ES-I3 (cell line): ENCODE results near the gene UBTF.
A peak's percentile ranks its signal among the peaks of the same experiment; 100 is the strongest.

ENCODE experiments used
- H3K36me3 ChIP-seq: 2 replicates; pipeline ENCODE4 v1.6.1; 2013; ENCODE audit warnings: mild to moderate bottlenecking, low read length, control low read depth, moderate library complexity; ENCODE audit not compliant: insufficient read depth
- H3K4me1 ChIP-seq: 2 replicates; pipeline ENCODE4 v1.6.1; 2013; ENCODE audit warnings: mild to moderate bottlenecking, control low read depth, low read length; ENCODE audit not compliant: insufficient read depth
- H3K9ac ChIP-seq: 2 replicates; pipeline ENCODE4 v1.6.1; 2013; ENCODE audit warnings: low read depth, mild to moderate bottlenecking, low read length, moderate library complexity
- H3K9me3 ChIP-seq: 2 replicates; pipeline ENCODE4 v1.6.1; 2013; ENCODE audit warnings: mild to moderate bottlenecking, low read length, moderate library complexity; ENCODE audit not compliant: control insufficient read depth, insufficient read depth

Gene UBTF

DNA sequence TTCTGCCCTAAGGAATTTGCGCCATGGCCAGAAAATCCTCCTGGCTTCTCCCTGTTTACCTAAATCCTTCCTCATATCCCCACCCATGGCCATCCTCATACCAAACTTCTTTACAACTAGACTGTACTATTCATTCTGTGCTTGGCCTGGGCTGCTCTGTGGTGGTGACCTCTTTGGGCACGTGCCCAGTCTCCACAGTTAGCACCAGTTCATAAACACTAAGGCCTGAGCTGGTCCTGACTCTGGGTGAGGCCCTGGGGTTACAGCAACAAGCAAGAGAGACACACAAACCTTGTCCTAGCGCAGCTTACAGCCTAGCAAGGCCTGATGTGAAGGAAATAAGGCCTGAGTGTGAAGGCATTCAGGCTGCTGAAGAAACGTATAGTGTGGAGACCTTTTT is 16.7 kb downstream of the UBTF start:
- Histone ChIP-seq H3K9me3 (no peaks in the 10 kb centered on the region), H3K4me1 (peaks cover 7% of the 10 kb centered on the region), H3K9ac (no peak overlapping the region), H3K36me3 (no peaks in the 10 kb centered on the region)

DNA sequence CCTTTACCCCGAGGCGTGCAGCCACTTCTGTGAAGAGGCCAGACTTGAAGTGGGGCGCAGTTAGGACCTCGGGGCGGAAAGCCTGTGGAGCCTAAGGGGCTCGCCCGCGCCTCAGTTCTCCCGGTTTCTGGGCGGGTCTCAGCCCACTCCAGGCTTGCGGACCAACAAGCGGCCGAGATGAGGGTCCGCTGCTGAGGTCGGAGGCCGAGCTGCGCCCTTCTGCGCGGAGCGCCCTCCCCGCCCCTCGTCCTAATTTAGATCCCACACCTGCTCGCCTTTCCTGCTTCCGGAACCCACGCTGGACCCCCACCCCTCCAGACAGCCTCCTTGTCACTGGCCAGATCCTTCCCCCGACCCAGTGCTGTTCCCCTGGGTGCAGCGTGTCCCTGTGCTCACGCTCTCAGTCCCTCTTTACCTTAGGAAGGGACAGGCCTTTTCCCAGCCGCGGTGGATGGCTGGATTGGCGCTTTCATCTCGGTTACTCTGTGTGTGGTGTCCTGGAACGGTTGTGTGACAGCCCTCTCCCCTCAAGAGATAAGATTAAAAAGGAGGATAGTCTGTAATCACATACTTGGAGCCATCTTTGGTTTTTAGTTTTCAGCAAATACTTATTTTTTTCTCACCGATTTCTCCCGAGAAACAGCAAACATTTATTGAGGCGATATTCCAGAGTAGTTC is 18.9 kb downstream of the UBTF start:
- no peaks in the 10 kb centered on the region for H3K9me3 ChIP-seq
- peak overlapping the region; percentile 97 for H3K9ac ChIP-seq
- H3K4me1 ChIP-seq: peaks cover 7% of the 10 kb centered on the region
- H3K36me3 ChIP-seq: peaks cover 8% of the 10 kb centered on the region; the same call in 1 of the 2 replicates

DNA sequence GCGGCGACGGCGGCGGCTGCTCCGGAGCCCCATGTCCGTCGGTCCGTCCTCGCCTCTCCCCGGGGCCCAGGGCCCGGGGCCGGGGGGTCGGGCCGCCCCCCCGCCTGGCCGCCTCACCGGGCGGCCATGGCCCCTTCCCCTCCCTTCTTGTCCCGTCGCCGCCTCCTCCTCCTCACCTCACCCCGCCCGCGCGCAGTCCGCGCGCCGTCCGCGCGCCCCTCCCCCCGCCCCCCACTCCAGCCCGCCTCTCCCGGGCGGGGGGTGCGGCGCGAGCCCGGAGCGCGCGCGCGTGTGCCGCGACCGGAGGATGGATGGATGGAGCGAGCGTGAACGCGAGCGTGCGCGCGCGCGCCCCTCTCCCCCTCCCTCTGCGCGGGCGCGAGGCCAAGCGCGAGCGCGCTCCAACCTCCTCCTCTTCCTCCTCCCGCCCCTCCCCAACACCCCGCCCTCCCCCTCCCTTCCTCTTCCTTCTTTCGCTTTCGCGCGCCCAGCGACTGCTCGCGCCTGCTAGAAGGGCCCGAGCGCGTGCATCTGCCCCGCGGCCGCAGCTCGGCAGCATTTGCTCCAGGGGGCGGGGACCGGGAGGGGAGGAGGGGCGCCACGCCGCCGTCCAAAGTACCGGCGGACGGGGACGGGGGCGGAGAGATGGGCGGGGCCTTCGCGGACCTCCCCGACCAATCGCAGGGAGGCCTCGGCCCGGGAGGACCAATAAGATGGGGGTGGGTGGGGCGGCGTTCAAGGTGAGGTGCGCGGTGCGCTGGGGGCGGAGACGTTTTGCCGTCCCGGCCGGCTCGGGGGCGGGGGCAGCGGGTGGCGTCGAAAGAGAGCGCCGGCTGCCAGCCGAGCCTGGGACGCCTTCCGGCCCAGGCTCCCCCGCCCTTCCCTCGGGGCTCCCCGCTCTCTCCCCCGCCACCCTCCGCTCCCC is 19.7 kb downstream of the UBTF start, which contains the start of gene ATXN7L3:
TSS of gene ATXN7L3 (minus strand) at position 332 of the 925 bp plus-strand sequence. CDS start 1,814 bp downstream, outside the sequence.
- H3K9me3 ChIP-seq: no peaks in the 10 kb centered on the region
- H3K9ac ChIP-seq: peak within 1 kb of the TSS; percentile 97
- peaks cover 7% of the 10 kb centered on the region for H3K4me1 ChIP-seq
- H3K36me3 ChIP-seq: peaks cover 16% of the 10 kb centered on the region; the same call in 1 of the 2 replicates

DNA sequence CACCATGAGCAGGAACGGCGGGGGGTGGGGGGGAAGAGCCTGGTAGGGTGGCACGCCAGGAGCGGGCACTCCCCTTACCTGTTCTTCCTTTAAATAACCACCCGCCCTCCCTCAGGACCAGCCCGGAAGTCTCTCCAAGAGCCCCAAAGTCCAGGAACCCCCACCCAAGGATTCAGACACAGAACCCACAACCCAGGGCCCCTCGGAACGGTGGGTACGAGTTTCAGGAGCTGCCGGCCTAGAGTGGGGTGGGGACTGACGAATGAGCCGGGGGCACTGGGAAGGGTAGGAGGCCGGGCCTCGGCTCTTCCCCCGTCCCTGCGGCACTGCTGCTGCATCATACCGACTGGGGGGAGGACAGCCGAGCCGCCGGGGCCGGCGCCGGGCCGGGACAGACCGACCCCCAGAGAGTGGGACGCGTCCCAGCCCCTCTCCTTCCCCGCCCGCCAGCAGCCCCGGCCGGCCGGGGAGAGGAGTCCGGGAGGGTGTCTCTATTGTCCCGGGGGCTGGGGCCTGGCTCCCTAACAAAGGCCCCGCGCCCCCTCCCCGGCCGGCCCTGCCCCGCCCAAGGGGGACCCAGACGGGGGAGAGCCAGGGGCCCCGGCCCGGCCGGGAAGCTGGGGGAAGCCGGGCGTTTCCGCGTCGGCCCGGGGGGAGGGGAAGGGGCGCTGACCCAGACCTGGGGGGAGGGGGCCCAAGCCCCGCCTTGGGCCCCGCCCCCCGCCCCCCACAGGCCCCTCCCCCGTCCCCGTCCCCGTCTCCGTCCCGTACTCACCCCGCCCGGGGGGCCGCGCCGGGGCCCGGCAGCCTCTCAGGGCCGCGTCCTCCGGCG is 20.5 kb downstream of the UBTF start:
- peak overlapping the region; percentile 79 for H3K9ac ChIP-seq
- no peaks in the 10 kb centered on the region for H3K9me3 ChIP-seq
- peaks cover 7% of the 10 kb centered on the region for H3K4me1 ChIP-seq
- peaks cover 24% of the 10 kb centered on the region for H3K36me3 ChIP-seq

DNA sequence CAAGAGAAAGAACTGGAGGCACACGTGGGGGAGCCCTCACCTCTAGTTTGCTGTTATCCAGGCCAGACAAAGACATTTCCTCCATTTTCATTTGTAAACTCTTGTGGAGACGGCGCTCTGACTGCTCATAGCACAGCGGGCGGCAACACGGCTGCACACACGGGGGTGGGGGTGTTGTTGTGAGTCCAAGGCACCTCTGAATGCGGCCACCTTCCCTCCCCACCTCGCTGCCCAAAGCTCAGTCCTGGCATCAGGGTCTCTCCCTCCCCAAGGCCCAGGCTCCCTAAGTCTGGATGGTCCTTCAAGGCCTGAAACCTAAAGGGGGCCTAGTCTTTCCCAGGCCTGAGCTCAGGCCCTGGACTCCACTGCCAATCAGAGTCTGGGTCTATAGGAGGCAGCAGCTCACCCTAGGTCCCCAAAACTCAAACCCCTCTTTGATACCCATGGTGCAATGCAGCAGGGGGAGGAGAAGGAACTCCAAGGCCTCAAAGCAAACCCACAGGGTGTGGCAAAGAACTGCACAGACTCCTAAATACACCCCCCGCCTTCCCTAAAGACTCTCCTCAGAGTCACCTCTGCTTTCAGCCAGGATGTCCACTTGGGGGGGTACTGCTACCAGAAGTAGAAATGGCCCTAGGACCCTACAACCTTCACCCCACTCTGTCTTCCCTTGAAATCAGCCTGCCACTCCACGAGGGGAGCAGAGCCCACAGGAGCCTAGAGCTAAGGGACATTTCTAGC is 21.3 kb downstream of the UBTF start:
- Histone ChIP-seq H3K9ac (peak overlapping the region; percentile 79), H3K36me3 (peaks cover 26% of the 10 kb centered on the region), H3K4me1 (peaks cover 12% of the 10 kb centered on the region), H3K9me3 (no peaks in the 10 kb centered on the region)

DNA sequence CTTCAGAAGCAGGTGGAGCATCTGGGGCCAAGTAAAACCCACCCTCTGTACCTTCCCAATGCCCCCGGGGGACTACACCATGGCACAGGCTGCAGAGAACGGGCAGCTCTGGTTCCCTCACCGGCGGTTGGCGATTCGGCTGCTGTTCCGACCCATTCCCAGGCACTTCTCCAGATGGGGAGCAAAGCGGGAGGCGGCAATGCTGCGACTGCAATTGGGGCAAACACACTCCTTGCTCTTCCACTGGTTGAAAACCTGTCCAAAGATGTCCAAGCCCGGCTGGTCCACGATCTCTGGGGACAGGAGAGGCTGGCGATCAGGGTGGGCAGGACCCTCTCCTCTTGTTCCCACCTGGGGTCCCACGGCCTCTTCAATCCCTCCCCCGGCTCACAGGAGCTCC is 22.4 kb downstream of the UBTF start:
- Histone ChIP-seq H3K4me1 (peaks cover 23% of the 10 kb centered on the region), H3K9me3 (no peaks in the 10 kb centered on the region), H3K9ac (no peak overlapping the region), H3K36me3 (peaks cover 26% of the 10 kb centered on the region)

DNA sequence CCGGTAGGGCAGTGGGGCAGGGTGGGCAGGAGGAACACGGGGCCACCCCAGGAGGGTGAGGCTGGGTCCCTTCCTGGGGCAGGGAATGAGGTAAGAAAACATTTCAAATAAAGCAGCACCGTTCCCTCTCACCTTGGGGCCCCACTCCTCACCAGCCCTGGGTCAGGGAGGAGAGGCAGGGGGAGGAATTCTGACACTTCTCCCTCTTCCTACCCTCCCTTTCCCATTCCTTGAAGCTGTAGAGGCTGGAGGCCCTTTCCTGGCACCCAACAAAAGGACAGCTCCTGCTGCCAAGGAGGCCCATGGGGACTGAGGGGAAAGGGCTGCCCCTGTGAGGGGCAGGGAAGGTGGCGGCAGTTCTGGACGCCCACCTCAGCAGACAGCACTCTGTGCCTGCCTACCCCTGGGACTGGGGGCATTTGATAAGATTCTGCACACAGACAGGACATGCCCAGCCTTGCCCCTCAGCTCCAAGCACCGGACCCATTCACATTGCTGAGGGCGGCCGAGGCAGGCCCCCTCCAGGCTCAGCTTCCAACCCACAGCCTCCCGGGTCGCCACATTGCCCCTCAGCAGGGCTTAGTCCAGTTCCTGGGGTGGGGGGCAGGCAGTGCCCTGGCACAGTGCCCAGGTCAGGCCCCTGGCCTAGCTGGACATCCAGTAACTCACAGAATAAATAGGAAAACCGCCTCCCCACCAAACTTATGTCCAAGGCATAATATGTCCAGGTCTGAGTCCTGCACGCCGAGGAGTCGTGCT is 26.0 kb downstream of the UBTF start:
- Histone ChIP-seq H3K9ac (no peak overlapping the region), H3K9me3 (no peaks in the 10 kb centered on the region), H3K4me1 (peaks cover 25% of the 10 kb centered on the region), H3K36me3 (peaks cover 26% of the 10 kb centered on the region)

DNA sequence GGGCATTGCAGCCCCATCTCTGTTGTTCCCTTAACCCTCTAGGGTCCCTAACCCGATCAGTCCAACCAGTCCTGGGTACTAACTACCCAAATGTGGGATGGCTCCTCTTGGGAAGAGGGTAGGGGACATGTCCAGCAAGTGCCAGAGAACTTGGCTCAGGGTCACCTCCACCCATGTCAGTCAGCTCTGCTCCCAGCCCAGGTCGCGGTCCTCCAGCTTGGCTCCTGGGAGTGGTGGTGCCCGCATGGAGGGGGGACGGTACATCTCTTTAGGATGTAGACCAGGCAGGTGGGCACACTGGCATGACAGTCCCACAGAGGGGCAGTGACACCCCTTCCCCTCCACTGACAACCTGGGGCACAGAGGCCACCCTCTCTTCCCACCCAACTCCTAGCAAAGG is 26.7 kb downstream of the UBTF start:
- H3K9ac ChIP-seq: no peak overlapping the region
- H3K4me1 ChIP-seq: peaks cover 22% of the 10 kb centered on the region
- no peaks in the 10 kb centered on the region for H3K9me3 ChIP-seq
- H3K36me3 ChIP-seq: peaks cover 26% of the 10 kb centered on the region

DNA sequence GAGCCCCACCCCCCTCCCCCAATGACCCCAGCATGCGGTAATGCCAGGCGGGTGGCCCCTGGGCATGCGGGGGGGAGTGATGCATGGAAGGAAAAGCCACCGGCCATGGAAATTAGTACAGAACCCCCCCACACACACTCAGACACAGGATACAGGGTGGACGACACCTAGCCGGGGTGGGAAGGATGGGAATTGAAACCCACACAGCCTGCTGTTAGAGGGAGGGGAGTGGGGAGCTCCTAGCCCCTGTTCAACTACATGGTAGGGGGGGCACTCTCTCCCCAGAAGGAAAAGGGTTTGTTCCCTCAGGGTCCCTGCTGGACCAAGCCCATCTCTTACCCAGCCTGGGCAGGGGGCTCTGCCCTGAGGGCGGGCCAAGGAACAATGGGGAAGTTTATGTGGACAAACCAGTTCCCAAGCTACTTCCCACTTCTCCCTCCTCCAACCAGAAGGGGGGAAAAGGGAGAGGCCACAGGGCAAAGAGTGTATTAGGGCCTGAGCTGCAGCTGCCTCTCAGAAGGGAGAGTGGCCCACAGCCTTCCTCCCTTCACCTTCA is 27.5 kb downstream of the UBTF start:
- Histone ChIP-seq H3K36me3 (peaks cover 23% of the 10 kb centered on the region), H3K4me1 (peaks cover 22% of the 10 kb centered on the region)

DNA sequence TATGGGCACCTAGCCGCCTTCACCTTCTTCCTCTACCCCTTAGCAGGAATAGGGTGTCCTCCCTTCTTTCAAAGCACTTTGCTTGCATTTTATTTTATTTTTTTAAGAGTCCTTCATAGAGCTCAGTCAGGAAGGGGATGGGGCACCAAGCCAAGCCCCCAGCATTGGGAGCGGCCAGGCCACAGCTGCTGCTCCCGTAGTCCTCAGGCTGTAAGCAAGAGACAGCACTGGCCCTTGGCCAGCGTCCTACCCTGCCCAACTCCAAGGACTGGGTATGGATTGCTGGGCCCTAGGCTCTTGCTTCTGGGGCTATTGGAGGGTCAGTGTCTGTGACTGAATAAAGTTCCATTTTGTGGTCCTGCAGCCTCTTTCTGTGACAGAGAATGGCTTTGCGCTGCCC is 28.1 kb downstream of the UBTF start:
- H3K9me3 ChIP-seq: no peaks in the 10 kb centered on the region
- H3K9ac ChIP-seq: no peak overlapping the region
- peaks cover 18% of the 10 kb centered on the region for H3K36me3 ChIP-seq
- H3K4me1 ChIP-seq: peaks cover 22% of the 10 kb centered on the region

More for the DNA sequence above, 27.5 kb downstream of the UBTF start:
- H3K9me3 ChIP-seq: no peaks in the 10 kb centered on the region
- H3K9ac ChIP-seq: no peak overlapping the region

DNA sequence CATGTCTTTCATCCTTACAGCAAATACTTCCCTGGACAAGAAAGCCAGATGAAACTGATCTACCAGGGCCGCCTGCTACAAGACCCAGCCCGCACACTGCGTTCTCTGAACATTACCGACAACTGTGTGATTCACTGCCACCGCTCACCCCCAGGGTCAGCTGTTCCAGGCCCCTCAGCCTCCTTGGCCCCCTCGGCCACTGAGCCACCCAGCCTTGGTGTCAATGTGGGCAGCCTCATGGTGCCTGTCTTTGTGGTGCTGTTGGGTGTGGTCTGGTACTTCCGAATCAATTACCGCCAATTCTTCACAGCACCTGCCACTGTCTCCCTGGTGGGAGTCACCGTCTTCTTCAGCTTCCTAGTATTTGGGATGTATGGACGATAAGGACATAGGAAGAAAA is 29.0 kb downstream of the UBTF start:
- Histone ChIP-seq H3K9ac (no peak overlapping the region), H3K36me3 (peaks cover 16% of the 10 kb centered on the region), H3K9me3 (no peaks in the 10 kb centered on the region), H3K4me1 (peaks cover 22% of the 10 kb centered on the region)

DNA sequence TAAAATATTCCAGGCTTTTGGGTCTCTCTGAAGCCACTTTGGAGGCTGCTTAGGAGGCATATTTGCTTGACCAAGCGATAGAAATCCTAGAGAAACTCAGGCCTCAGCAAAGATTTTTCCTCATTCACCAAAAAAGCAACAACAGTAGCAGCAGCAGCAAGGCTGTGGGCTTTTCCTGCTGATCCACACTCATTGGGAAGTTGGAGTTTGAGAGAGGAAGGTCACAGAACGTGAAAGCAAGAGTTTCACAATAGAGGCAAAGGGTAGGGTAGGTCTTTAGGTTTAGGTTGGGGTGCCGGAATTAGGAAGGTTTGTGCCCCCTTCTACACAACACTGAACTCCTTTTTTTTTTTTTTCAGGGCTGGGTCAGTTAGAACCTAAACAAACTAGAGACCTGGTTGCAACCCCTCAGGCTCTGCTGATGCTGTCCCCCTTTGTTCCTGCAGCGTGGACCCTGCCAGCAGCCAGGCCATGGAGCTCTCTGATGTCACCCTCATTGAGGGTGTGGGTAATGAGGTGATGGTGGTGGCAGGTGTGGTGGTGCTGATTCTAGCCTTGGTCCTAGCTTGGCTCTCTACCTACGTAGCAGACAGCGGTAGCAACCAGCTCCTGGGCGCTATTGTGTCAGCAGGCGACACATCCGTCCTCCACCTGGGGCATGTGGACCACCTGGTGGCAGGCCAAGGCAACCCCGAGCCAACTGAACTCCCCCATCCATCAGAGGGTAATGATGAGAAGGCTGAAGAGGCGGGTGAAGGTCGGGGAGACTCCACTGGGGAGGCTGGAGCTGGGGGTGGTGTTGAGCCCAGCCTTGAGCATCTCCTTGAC is 30.7 kb downstream of the UBTF start:
- no peak overlapping the region for H3K9ac ChIP-seq
- no peaks in the 10 kb centered on the region for H3K9me3 ChIP-seq
- peaks cover 22% of the 10 kb centered on the region for H3K4me1 ChIP-seq
- 0 out of 2 replicates have a peak, but pooled peaks cover under 1% of the 10 kb centered on the region for H3K36me3 ChIP-seq
